Caki2 (cell line): ENCODE results near the gene TTYH1. TPM values are rescaled to one million over a fixed set of nuclear protein-coding genes. Genes with fewer than 3 reads are reported as not detected.

Experiments
- DNase-seq: peaks from one replicate; pipeline ENCODE4 v3.0.0-alpha.2; 2015; ENCODE audit warnings: low read depth
- in situ Hi-C: cut with HindIII; loops from 2 replicates; pipeline ENCODE4 v1.10.0; 2016; ENCODE audit warnings: low sequenced_read_pairs, low pct_unique_long_range_greater_than_20kb, mixed read lengths
- total RNA-seq: library from RNA; depleted of rRNA; stranded (reverse); fragments of >200 nt; shearing (Covaris generic); gene quantifications from 2 replicates; pipeline ENCODE4 v1.2.3, GENCODE V29; 2014; ENCODE audit warnings: low replicate concordance

Gene TTYH1
- total RNA-seq, 1 experiment from 2014 or later = not detected

GRCh38 chr19:54418030-54418929 is 3.0 kb downstream of the TTYH1 start:
- in situ Hi-C loops = no loop called here
- no peak for DNase-seq

GRCh38 chr19:54418930-54419800 is 3.9 kb downstream of the TTYH1 start:
- no peak for DNase-seq
- in situ Hi-C loops = no loop called here

GRCh38 chr19:54420068-54420382 is 4.8 kb downstream of the TTYH1 start:
- in situ Hi-C loops = no loop called here
- DNase-seq = no peak

- no peak for DNase-seq
- in situ Hi-C loops = no loop called here
These were observed 5.3 kb downstream of the TTYH1 start for GRCh38 chr19:54420383-54421168.

- in situ Hi-C loops = no loop called here
- DNase-seq = no peak
These were observed 5.9 kb downstream of the TTYH1 start for GRCh38 chr19:54421169-54421516.

- in situ Hi-C loops = no loop called here
- DNase-seq = no peak
These were observed 6.3 kb downstream of the TTYH1 start for GRCh38 chr19:54421521-54421920.

- no peak for DNase-seq
- in situ Hi-C loops = no loop called here
These were observed 6.9 kb downstream of the TTYH1 start for GRCh38 chr19:54422136-54422535.

- in situ Hi-C loops = no loop called here
- DNase-seq = no peak
These were observed 8.9 kb downstream of the TTYH1 start for GRCh38 chr19:54424201-54424600.

GRCh38 chr19:54424660-54425381 is 9.6 kb downstream of the TTYH1 start:
- in situ Hi-C loops = no loop called here
- DNase-seq = no peak

GRCh38 chr19:54425382-54425723 is 10.1 kb downstream of the TTYH1 start:
- in situ Hi-C loops = no loop called here
- DNase-seq = no peak

GRCh38 chr19:54426291-54426931 is 11.1 kb downstream of the TTYH1 start:
- peak; percentile 16 for DNase-seq
- in situ Hi-C loops = no loop called here

- DNase-seq = no peak
- in situ Hi-C loops = no loop called here
These were observed 12.3 kb downstream of the TTYH1 start for GRCh38 chr19:54427586-54427985.

GRCh38 chr19:54428323-54429175 is 13.3 kb downstream of the TTYH1 start:
- in situ Hi-C loops = no loop called here
- no peak for DNase-seq

GRCh38 chr19:54429176-54429495 is 13.9 kb downstream of the TTYH1 start:
- no peak for DNase-seq
- in situ Hi-C loops = no loop called here

GRCh38 chr19:54429545-54430227 is 14.4 kb downstream of the TTYH1 start:
- DNase-seq = no peak
- in situ Hi-C loops = no loop called here

- DNase-seq = peak; percentile 41
- in situ Hi-C loops = no loop called here
These were observed 15.3 kb downstream of the TTYH1 start for GRCh38 chr19:54430306-54431254.
